OCI-M2 (cell line): ENCODE results near the gene HSF2BP.
A peak's percentile ranks its signal among the peaks of the same experiment; 100 is the strongest.
"Not testable (repeated sequence)": the region's sequence is repeated elsewhere in the genome, so short reads cannot be mapped to it uniquely, and the experiment has no call there.

Source experiments
- DNase-seq: peaks from one replicate; lab custom pipeline; 2025; ENCODE audit not compliant: unreplicated experiment; lab: John Stamatoyannopoulos, UW

The HSF2BP gene

DNA sequence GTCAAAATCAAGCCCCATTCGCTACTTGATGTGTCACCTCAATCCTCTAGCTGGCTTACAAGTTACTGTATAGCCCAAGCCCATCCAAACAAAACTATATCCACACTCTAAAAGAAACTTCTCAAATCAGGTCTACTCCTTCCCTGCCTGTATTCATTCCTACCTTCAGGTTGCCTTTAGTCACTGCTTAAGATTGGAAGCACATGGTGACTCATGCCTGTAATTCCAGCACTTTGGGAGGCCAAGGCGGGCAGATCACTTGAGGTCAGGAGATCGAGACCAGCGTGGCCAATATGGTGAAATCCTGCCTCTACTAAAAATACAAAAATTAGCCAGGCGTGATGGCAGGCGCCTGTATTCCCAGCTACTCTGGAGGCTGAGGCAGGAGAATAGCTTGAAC is 7.4 kb downstream of the HSF2BP start:
- not testable (repeated sequence) for DNase-seq

DNA sequence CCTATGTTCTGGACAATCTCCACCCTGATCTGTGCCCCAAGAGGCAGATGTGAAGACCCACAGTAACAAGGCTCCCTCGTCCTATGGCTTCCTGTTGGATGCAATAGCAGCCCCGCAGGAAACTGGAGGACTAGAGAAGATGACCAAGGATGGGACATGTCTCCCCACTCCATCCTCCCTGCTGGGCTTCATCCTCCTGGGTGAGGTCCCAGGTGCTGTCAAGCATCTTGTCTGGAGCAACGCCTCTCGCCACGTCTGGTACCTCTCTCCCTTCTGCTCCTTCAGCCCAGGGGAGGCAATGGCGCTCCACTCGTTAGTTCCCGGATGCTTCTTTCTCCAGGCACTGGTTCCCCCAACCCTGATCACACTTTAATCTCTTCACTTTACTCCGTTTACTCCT is 11.1 kb downstream of the HSF2BP start:
- no peak for DNase-seq

DNA sequence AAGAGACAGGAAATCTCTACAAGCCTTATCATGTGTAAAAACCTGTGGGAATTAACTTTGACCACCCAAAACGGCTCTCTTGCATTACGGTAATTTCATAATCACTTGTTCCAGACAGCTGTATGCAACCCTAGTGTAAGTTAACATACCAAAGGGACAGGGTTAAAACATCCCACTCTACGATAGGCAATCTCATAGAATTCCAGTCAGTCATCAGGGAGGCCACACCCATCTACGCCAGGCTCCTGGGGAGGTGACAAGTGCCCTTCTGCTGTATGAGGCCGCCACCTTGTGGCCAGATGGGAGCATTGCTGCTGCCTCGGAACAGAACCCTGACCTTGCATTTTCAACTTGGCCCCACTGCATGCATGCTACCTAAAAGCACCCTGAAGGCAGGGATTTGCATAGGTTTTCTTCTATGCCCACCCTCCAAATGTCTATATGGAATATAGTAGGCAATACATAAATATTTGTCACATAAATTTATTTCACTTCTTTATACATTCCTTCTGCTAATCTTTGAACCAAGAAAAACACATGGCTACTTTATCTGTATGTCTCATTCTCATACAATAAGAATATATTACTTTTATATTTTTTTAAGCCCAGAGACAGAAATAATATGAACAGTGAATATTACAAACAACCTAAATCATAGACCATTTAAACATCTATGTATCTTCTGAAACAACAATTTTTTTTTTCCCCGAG is 12.6 kb downstream of the HSF2BP start:
- peak; percentile 99 for DNase-seq

DNA sequence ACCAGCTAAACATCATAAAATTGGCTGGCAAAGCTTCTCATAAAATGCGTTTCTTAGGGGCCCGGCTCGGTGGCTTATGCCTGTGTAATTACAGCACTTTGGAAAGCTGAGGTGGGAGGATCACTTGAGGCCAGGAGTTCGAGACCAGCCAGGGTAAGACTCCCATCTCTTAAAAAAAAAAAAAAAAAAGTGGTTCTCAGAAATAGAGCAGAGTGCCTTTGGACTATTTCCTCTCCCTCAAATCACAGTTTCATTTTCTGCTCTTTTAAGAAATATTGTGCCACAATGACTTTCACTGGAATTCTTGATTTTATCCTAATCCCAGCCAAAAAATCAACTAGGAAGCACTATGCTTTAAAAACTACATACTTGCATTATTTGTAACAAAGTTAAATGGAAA is 13.3 kb downstream of the HSF2BP start:
- DNase-seq: no peak

DNA sequence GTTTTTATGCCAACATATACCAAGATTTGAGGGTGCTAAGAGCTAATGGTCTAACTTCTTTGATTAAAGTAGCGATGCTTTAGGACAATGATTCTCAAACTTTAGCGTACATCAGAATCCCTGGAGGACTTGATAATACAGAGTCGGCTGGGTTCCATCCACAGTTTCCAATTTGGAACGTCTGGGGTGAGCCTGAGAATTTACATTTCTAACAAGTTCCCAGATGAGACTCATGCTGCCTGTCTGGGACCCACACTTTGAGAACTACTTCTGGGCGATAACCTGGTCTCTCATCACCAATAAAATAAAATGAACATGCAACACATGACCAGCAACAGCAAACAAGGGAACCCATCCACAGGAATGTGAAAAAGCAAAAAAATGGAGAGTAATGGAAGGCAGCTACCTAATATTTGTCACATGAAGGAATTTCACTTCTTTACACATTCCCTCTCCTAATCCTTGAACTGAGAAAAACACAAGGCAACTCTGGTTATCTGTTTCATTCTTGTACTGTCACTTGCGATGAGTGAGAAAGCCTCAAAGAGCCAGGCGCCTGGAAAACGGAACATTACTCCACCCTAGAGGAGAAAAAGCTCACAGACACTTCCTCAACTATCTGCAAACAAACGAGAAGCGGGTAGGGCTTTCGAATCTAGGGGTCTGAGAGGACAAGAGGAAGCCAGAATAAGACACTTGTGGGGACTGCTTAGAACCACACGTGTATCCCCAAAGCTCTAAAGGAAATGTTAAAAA is 14.0 kb downstream of the HSF2BP start:
- peak; percentile 98 for DNase-seq

DNA sequence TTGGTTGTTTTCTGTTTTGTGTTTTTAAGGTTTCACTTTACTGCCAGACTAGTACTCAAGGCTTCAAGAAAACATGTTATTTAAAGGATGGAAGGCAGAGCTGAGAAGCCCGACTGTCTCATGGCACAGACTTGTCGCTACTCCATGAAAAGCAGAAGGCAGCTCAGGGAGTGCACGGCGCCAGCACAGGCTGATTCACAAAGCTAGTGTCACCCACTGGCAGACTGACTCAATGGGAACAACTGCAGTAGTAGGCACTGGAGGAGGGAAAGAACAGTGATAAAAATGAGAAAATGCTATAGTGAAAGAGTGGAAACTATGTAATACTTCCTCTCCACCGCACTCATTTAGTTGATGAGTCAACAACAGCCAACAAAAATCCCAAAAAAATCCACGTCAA is 14.7 kb downstream of the HSF2BP start:
- DNase-seq: no peak

DNA sequence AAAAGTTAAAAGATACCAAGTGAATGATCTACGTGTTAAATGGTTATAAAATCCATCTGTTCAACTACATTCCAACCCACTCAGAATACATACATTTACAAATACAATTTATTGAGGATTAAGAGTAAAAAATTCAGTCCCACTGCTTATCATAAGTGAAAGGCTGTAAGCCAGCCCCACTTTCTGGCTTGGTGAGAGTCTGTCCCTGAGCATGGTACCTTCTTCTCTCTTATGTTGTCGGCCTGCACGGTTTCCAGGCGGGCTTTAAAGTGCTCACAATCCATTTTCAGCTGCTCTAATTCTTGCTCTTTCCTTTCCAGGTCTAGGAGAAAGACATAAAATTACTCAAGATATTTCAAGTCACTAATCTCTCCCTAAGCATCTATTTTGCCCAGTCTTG is 15.2 kb downstream of the HSF2BP start:
- DNase-seq: no peak

DNA sequence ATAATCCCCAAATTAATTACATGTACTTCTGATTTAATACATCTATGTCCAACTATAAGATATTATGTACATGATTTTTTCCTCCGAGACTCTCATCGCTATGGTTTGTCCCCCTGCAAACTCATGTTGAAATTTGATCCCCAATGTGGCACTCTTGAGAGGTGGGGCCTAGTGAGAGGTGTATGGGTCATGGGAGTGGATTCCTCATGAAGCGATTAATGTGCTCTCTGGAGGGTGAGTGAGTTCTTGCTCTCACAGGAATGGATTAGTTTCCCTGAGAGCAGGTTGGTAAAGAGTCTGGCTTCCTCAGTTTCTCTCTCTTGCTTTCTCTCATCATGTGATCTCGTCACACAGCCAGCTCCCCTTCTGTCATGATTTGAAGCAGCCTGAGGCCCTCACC is 16.1 kb downstream of the HSF2BP start:
- DNase-seq: no peak

DNA sequence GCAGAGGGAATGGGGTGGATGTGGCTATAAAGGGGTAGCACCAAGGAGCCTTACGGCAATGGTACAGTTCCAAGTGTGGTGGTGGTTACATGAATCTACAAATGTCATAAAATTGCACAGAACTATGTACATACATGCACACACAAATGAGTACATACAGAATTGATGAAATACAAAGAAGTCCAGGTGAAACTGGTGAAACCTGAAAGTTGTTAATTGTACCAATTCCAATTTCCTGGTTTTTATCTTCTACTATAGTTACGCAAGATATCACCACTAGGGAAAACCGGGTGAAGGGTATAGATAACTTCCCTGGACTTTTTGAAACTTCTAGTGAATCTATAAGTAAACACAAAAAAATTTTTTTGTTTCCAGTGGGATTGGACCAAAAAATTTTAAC is 18.9 kb downstream of the HSF2BP start:
- no peak for DNase-seq

DNA sequence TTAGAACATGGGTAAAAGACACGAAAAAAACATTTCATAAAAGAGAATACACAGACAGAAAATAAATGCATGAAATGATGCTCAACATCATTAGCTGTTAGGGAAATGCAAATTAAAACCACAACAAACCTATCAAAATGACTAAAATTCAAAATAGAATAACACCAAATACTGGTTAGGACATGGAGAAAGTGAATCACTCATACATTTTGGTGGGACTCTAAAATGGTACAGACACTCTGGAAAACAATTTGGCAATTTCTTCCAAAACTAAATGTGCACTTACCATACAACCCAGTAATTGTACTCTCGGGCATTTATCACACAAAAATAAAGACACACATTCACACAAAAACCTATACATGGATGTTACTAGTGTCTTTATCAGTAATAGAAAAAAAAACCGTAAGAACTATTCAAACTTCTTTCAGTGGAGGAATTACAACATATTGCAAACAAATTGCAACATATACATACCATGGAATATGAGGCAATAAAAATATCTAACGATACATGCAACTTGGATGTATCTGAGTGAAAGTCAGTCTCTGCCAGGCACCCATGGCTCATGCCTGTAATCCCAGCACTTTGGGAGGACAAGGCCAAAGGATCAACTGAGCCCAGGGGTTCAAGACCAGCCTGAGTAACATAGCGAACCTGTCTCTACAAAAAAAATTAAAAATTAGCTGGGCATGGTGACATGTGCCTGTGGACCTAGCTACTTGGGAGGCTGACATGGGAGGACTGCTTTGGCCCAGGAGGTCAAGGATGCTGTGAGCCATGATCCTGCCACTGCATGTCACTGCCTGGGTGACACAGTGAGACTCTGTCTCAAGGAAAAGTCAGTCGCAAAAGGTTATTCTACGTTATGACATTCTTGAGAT is 19.6 kb downstream of the HSF2BP start:
- DNase-seq: no peak

DNA sequence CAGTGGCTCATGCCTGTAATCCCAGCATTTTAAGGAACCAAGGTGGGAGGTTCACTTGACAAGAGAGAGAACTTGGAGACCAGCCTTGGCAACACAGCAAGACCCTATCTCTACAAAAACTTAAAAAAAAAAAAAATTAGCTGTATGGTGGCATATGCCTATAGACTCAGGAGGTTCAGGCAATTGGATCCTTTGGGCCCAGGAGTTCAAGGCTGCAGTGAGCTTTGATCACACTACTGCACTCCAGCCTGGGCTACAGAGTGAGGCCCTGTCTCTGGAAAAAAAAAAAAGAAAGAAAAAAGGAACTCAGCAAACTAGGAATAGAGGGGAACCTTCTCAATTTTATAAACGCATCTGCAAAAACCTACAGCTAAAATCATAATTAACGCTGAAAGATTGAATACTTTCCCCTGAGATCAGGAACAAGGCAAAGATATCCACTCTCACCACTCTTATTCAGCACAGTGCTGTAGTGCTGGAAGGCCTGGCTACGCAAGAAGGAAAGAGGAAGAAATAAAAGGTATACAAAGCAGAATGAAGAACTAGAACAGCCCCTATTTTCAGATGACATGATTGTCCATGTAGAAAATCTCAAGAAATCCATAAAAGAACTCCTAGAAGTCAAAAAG is 21.6 kb downstream of the HSF2BP start:
- no peak for DNase-seq

DNA sequence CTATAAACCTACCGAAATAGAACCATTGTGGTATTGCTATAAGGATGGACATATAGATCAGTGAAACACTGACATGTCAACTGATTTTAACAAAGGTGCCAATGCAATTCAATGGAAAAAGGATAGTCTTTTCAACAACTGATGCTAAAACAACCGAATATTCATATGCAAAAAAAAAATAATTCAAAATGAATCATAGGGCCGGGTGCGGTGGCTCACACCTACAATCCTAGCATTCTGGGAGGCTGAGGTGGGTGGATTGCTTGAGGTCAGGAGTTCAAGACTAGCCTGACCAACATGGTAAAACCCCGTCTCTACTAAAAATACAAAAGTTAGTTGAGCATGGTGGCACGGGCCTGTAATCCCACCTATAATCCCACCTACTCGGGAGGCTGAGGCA is 23.9 kb downstream of the HSF2BP start:
- no peak for DNase-seq

DNA sequence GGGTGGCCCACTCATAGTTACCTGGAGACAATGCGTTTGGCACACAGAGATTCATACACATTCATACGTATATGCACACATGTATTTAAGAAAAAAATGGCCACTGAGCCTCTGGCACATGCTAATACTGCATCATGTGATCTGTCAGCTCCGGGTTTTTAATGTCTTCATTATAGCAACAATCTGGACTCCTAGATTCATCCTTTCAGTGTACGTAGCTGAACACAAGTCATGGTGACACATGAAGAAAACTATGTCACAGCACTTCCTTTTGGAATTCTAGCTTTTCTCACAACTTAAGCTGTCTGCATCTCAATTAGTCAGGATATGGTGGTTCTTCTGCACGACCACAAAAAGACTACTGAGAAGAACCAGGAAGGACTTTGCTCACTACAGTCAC is 24.7 kb downstream of the HSF2BP start:
- no peak for DNase-seq

DNA sequence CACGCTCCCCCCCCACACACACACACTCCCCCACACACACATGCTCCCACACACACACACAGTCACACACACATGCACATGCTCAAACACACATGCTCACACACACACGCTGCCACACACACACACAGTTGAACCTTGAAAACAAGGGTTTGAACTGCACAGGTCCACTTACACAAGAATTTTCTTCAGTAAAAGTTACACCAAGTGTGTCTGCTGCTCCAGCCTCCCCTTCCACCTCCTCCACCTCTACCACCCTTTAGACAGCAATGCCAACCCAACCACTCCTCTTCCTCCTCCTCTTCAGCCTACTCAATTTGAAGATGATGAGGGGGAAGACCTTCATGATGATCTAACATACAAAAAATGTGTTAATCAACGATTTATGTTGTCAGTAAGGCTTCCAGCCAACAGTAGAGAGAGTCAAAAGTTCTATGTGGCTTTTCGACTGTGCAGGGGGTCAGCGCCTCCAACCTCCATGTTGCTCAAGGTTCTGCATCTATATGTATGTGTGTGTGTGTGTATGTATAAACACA is 26.8 kb downstream of the HSF2BP start:
- no peak for DNase-seq

DNA sequence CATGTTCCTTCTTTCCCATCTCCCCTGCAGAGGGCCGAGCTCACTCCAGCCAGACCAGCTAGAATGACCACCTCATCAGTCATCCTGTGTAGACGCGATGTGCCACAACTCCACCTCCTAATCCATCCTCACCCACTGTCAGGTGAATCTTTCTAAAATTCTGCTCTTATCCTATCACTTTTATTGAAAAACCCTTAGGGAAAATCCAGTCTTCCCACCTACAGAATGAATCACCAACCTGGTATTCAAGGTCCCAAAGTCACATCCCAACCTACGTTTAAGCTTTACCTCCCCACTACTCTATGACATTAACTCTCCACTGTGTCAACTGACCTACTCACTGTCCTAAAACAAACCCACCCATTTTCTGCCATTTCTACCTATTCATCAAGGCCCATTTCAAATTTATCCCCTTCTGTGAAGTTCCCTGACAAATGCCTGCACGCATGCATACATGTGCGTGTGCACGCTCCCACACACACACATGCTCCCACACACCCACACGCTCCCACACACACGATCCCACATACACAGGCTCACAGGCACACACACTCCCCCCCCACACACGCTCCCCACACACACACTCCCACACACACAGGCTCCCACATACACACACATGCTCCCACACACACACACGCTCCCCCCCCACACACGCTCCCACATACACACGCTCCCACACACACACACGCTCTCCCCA is 27.7 kb downstream of the HSF2BP start:
- no peak for DNase-seq

DNA sequence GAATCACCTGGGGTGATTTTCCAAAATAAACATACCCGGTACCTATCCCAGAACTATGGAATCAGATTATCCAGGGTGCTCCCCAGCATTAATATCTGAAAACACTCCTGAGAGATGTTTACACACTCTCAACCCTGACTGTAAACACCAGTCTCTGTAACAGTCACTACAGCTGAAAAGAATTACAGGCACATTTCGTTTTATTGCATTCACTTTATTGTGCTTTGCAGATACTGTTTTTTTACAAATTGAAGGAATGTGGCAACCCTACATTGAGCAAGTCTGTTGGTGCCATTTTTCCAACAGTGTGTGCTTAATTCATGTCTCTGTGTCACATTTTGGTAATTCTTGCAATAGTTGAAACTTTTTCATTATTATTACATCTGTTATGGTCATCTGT is 31.8 kb downstream of the HSF2BP start:
- DNase-seq: no peak

DNA sequence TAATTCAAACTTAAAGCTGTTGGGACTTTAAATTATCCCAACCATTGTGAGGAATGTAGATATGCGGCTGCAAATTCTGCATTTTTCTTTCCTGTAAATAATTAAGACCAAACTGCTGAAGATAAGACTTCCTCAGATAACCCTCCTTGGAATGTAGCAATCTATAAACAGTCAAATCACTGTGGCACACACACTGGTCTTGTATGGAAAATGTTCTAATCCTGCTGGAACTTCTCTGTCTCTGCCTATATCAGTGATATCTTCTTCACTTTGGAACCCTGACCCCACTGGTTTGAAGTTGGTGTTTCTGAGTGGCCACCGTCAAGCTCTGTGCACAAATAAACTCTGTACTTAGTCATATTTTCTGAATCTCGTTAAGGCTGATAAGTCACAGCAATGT is 32.9 kb downstream of the HSF2BP start:
- no peak for DNase-seq

DNA sequence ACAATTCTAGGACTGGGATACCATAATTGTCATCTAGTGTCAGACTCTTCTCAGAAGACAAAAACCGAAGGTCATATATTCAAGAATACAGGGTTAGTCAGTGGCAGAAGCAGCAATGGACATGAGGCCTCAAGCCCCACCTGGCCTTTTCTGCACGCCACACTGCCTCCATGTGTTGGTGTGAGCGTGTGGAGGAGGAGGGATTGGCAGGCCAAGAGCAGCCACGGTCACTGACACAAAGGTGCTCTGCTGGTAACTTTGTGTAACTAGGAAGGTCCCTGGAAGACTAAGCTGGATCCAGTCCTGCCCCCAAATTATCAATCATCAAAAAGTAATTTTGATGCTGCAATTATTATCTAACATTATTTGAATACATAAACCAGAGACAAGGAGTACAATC is 34.9 kb downstream of the HSF2BP start:
- DNase-seq: no peak

DNA sequence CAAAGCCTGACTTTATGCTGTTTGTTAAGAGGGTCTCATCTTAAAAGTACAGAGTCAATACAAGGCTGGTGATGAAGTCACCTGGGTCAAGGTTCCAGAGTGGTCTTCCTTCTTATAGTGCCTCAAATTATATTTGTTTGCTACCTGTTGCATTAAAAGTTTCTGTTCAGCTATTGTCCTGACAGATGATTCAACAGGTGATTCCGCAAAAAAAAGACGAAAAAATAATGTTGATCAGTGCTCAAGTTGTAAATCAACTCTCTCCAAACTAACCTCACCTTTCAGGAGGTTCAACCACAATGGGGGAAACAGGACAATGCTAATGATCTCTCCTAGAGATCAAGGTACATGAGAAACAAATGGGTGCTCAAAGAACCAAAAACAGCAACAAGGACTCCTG is 35.7 kb downstream of the HSF2BP start:
- DNase-seq: no peak

DNA sequence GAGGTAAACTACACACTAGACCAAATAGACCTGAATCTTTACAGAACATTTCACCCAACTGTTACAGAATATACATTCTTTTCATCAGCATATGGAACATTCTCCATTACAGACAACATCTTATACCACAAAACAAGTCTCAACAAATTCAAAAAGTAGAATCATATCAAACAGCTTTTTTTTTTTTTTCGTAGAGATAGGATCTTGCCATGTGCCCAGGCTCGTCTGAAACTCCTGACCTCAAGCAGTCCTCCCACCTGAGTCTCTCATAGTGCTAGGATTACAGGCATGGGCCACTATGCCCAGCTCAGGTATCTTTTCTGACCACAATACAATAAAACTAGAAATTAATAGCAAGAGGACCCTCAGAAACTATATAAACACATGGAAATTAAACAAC is 36.5 kb downstream of the HSF2BP start:
- no peak for DNase-seq

DNA sequence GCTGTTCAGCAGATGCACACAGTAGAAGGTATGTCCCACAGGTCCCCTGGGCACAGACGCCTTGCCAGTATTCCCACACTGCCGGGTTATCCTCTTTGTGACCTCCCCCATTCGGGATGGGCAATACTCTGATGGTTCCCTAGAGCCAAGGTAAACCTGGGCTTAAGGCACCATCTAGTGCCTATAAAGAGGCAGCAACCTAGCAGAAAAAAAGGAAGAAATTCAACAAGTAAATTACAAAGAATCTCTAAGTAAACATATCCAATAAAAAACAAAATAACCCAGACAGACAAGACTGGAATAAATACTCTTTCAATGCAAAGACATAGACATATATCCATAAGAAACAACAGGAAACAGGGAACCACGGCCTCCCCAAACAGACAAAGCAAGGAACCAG is 39.4 kb downstream of the HSF2BP start:
- no peak for DNase-seq
